Psoas muscle (tissue), 8 donors: ENCODE results near the gene TMEM240. TPM values are rescaled to one million over a fixed set of nuclear protein-coding genes. Genes with fewer than 3 reads are reported as not detected.
"Not testable (repeated sequence)": the region's sequence is repeated elsewhere in the genome, so short reads cannot be mapped to it uniquely, and the experiment has no call there.

ENCODE experiments used
- ATAC-seq, 4 donors: fragments of 200-7000 bp; cut with Tn5 transposase; one replicate each; pipeline ENCODE4 v1.9.1; 2020; ENCODE audit warnings: moderate library complexity in 3 of 4, mild to moderate bottlenecking in 2 of 4
- DNase-seq, 2 donors: peaks; one replicate each; pipeline ENCODE4 v3.0.0-alpha.2; 2020
- H3K27ac ChIP-seq: fragments of 200-600 bp; one replicate; pipeline ENCODE4 v1.8.0; 2022
- H3K27me3 ChIP-seq, 3 donors: fragments of 200-600 bp in 1 of 3; one replicate each; pipeline versions ENCODE4 v1.6.1 to v1.8.0; 2013 to 2022; ENCODE audit warnings: low read length in 2 of 3, mild to moderate bottlenecking in 2 of 3, moderate library complexity in 1 of 3; ENCODE audit not compliant: insufficient read depth in 3 of 3
- H3K36me3 ChIP-seq, 2 donors: fragments of 200-600 bp in 1 of 2; one replicate each; pipeline versions ENCODE4 v1.6.1 to v1.8.0; 2013 to 2022; ENCODE audit warnings: low read depth in 1 of 2, mild to moderate bottlenecking in 1 of 2, moderate library complexity in 1 of 2; ENCODE audit not compliant: insufficient read depth in 1 of 2
- H3K4me1 ChIP-seq: fragments of 200-600 bp; one replicate; pipeline ENCODE4 v1.8.0; 2022
- H3K4me3 ChIP-seq: fragments of 200-600 bp; one replicate; pipeline ENCODE4 v1.8.0; 2022; ENCODE audit warnings: mild to moderate bottlenecking
- H3K9me3 ChIP-seq: fragments of 200-600 bp; one replicate; pipeline ENCODE4 v1.8.0; 2022
- WGBS, 3 donors: extraction: QIAGEN DNeasy Blood & Tissue Kit; methylation state at CpG; one replicate each; pipeline versions ENCODE4 v1.1.6 to v1.1.7; 2013; 5-methylcytosine and 5-hydroxymethylcytosine counted together
- intact Hi-C, 2 donors: fragments of 100-400 bp; cut with DNase I; formaldehyde crosslinking; loops; one replicate each; pipeline versions ENCODE4 v1.11.0 to v1.14.2; 2022
- polyA plus RNA-seq, 3 donors: library from polyadenylated mRNA; stranded (reverse); fragments of 200-250 nt; gene quantifications; one replicate each; pipeline ENCODE4 v1.2.3, GENCODE V29; 2013
- total RNA-seq, 4 donors: library from RNA; stranded (reverse); fragmentation: NEBNext Ultra II Directional in 2 of 4; extraction: Animal tissue kit (Norgen Biotek cat#: 25700) in 2 of 4; gene quantifications; one replicate each; pipeline versions ENCODE4 v1.2.1 to v1.2.4, GENCODE V29; 2021 to 2023
- TF ChIP-seq, protein P1 (sequence below): fragments of 200-600 bp; IDR thresholded peaks from one replicate; pipeline ENCODE4 v1.8.0; 2022; ENCODE audit warnings: antibody characterized with exemption
- donor health status: healthy with polysubstance abuse.
- donor health status: DM: no; HTN: no; CAD: no; lungs with moderate emphysema.
- donor health status: Bipolar disorder and iron deficiency.
- donor health status: healthy.
- donor health status: DM: yes; HTN: yes; CAD: no.
- donor health status: DM: no; HTN: no; CAD: no.
- donor health status: DM: no; HTN: no; CAD: no.
- donor health status: DM: yes; HTN: yes; CAD: no.

TMEM240 gene
- total and polyA plus RNA-seq, 7 donors: 0.55 to 1.8 (median 1.2) TPM

DNA sequence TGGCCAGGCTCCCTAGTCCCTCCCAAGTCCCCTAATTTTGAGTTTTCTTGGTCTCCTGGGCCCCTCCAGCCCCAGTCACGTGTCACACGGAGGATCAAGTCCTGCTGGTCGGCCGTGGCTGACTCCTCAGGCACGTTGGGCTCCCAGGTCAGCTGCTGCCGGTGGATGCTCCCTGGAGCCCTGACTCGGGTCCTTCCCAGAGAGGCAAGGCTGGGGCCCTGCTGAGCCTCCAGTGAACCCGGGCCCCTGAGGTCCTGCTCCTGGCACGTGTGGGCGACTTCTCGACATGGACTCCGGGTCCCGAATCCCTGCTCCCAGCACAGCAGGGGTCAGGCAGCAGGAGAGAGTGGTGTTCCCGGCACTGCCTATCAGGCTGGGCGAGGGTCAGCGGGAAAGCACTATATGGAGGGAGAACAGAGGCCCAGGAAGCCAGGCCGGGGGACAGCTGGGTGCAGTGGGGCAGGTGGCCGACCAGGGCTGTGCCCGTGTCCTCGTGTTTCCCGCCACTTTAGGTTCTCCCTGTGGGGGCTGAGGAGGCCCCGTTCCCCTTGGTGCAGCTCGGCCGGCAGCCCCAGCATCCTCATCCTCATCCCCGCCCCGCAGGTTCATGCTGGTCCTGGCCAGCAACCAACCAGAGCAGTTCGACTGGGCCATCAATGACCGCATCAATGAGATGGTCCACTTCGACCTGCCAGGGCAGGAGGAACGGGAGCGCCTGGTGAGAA, 13.2 kb downstream of the TMEM240 start:
- H3K9me3 ChIP-seq: peaks cover 5% of the 10 kb centered on the region
- WGBS, 3 donors: 90 to 93% (median 92%) methylated on average over 27 to 31 of the region's 31 CpGs
- TF ChIP-seq, protein P1, sequence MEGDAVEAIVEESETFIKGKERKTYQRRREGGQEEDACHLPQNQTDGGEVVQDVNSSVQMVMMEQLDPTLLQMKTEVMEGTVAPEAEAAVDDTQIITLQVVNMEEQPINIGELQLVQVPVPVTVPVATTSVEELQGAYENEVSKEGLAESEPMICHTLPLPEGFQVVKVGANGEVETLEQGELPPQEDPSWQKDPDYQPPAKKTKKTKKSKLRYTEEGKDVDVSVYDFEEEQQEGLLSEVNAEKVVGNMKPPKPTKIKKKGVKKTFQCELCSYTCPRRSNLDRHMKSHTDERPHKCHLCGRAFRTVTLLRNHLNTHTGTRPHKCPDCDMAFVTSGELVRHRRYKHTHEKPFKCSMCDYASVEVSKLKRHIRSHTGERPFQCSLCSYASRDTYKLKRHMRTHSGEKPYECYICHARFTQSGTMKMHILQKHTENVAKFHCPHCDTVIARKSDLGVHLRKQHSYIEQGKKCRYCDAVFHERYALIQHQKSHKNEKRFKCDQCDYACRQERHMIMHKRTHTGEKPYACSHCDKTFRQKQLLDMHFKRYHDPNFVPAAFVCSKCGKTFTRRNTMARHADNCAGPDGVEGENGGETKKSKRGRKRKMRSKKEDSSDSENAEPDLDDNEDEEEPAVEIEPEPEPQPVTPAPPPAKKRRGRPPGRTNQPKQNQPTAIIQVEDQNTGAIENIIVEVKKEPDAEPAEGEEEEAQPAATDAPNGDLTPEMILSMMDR: no peak
- no peaks in the 10 kb centered on the region for H3K27me3 ChIP-seq
- H3K4me3 ChIP-seq: no peak overlapping the region
- DNase-seq (no peak), ATAC-seq (no peak)
- intact Hi-C loops: no loop called here
- peaks cover 0 to 45% of the 10 kb centered on the region in 2 donors for H3K36me3 ChIP-seq
- no peak overlapping the region for H3K27ac ChIP-seq
- H3K4me1 ChIP-seq: no peaks in the 10 kb centered on the region

DNA sequence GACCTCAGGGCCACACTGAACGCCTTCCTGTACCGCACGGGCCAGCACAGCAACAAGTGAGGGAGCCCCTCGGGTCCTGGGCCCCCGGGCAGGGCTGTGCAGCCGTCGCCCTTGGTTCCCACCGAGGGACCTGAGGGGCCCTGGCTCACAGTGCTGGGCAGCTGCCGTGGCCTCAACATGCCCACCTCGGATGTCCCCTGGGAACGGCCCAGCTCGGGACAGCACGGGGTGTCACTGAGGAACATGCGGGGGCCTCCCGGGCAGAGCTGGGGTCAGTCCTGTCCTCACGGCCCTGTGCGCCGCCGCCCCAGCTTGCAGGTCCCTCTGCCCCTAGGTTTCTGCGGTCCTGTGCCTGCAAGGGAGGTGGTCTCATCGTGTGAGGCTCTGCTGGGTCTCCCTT, 13.9 kb downstream of the TMEM240 start:
- H3K27ac ChIP-seq, H3K27me3 ChIP-seq, DNase-seq, H3K4me3 ChIP-seq, H3K9me3 ChIP-seq, H3K4me1 ChIP-seq, intact Hi-C loops, ATAC-seq: not testable (repeated sequence)
- WGBS, 3 donors: 90 to 92% (median 92%) methylated on average over 10 to 17 of the region's 21 CpGs
- peaks cover 0 to 53% of the 10 kb centered on the region in 2 donors for H3K36me3 ChIP-seq

DNA sequence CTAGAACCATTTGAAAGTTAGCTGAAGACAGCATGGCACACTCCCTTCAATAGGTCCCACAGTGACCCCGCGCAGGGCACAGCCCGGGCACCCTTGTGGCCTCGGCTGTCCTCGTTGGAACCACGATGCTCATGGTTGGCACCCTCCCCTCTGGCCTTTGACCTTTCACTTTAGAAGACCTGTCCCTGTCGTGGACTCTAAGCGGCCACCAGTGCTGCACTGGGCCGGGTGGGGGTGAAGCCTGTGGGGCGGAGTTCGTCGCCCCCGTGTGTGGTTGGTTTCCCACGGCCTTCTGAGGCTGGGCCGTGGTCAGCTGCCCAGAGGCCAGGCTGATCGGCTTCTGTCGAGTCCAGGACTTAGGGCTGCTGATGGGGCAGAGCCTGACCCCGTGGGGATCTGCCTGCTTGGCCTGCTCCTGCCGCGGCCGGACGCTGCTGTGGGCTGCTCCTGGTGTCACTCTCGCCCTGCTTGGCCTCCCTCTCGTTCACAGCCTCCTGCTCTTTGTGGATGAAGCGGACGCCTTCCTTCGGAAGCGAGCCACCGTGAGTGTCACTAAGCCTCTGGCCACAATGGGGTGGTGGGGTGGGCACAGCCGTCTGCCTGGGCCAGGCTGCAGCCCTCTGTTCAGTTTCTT, 15.6 kb downstream of the TMEM240 start:
- H3K4me3 ChIP-seq, intact Hi-C loops, H3K4me1 ChIP-seq, H3K9me3 ChIP-seq, H3K27ac ChIP-seq, H3K27me3 ChIP-seq, ATAC-seq, DNase-seq: not testable (repeated sequence)
- H3K36me3 ChIP-seq: peaks cover 0 to 66% of the 10 kb centered on the region in 2 donors
- WGBS, 3 donors: 90 to 93% (median 90%) methylated on average over 19 to 25 of the region's 30 CpGs

DNA sequence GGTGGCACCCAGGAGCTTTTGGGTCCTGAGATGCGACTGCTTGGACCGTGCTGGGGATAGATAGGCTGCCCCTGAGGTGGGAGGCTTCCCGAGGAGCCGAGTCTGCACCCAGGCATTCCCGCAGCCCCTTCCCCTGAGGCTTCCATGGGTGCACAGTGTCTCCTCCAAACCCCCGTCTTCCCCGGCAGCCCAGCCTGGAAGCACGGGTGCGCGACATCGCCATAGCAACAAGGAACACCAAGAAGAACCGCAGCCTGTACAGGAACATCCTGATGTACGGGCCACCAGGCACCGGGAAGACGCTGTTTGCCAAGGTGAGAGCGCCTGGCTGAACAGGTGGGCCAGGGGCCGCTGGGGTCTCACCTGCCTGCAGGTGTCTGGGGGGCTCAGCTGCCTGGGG, 16.8 kb downstream of the TMEM240 start:
- H3K4me3 ChIP-seq, H3K27ac ChIP-seq, H3K9me3 ChIP-seq, DNase-seq, ATAC-seq, H3K27me3 ChIP-seq, intact Hi-C loops, H3K4me1 ChIP-seq: not testable (repeated sequence)
- WGBS, 3 donors: 89 to 90% (median 89%) methylated on average over 17 of the region's 17 CpGs
- H3K36me3 ChIP-seq: peaks cover 0 to 57% of the 10 kb centered on the region in 2 donors

GRCh38 chr1:1523226-1523625, 17.2 kb downstream of the TMEM240 start:
- H3K4me3 ChIP-seq, intact Hi-C loops, ATAC-seq, H3K9me3 ChIP-seq, H3K27me3 ChIP-seq, H3K4me1 ChIP-seq, H3K27ac ChIP-seq, DNase-seq: not testable (repeated sequence)
- WGBS, 3 donors: 93 to 94% (median 94%) methylated on average over 27 to 31 of the region's 31 CpGs
- H3K36me3 ChIP-seq: peaks cover 0 to 53% of the 10 kb centered on the region in 2 donors

DNA sequence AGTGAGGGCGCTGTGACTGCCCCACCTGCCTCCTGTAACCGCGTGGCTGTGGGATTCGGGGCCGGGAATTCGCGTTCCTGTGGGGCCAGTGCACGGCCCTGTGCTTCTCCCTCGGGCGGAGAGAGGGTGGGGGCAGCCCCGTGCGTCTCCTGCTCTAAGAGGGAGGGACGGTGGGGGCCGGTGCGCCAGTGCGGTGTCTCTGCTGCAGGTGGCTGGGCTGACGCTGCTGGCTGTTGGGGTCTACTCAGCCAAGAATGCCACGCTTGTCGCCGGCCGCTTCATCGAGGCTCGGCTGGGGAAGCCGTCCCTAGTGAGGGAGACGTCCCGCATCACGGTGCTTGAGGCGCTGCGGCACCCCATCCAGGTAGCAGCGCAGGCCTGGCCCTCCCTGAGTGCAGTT, 17.9 kb downstream of the TMEM240 start:
- DNase-seq, H3K27ac ChIP-seq, ATAC-seq, intact Hi-C loops, H3K4me3 ChIP-seq, H3K27me3 ChIP-seq, H3K4me1 ChIP-seq, H3K9me3 ChIP-seq: not testable (repeated sequence)
- H3K36me3 ChIP-seq: peaks cover 0 to 50% of the 10 kb centered on the region in 2 donors
- WGBS, 3 donors: 91 to 92% (median 92%) methylated on average over 28 to 30 of the region's 30 CpGs

DNA sequence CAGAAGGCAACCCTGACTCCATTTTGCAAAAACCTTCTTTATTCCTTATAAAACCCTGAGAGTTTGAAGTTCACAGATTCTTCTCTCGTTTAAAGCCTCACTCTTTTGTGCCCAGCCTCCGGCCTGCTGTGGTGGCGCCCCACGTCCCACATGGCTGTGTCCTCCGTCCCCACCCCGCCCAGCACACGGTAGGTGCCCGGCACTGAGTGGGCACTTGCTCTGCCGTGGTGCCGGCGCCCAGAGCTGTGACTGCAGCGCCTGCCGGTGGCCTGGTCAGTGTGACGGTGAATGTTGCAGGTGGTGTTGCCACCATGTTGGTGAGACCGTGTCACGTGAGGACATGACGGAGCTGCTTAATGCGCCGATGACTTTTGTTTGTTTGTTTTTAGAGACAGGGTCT, 19.1 kb downstream of the TMEM240 start:
- H3K9me3 ChIP-seq: no peaks in the 10 kb centered on the region
- TF ChIP-seq, protein P1: no peak
- H3K4me3 ChIP-seq: no peak overlapping the region
- 92 to 94% (median 92%) methylated on average over 19 of the region's 19 CpGs for WGBS, 3 donors
- no peak overlapping the region for H3K27ac ChIP-seq
- H3K36me3 ChIP-seq: peaks cover 0 to 50% of the 10 kb centered on the region in 2 donors
- DNase-seq: no peak
- no peak for ATAC-seq
- no peaks in the 10 kb centered on the region for H3K27me3 ChIP-seq
- no peaks in the 10 kb centered on the region for H3K4me1 ChIP-seq
- intact Hi-C loops: no loop called here

DNA sequence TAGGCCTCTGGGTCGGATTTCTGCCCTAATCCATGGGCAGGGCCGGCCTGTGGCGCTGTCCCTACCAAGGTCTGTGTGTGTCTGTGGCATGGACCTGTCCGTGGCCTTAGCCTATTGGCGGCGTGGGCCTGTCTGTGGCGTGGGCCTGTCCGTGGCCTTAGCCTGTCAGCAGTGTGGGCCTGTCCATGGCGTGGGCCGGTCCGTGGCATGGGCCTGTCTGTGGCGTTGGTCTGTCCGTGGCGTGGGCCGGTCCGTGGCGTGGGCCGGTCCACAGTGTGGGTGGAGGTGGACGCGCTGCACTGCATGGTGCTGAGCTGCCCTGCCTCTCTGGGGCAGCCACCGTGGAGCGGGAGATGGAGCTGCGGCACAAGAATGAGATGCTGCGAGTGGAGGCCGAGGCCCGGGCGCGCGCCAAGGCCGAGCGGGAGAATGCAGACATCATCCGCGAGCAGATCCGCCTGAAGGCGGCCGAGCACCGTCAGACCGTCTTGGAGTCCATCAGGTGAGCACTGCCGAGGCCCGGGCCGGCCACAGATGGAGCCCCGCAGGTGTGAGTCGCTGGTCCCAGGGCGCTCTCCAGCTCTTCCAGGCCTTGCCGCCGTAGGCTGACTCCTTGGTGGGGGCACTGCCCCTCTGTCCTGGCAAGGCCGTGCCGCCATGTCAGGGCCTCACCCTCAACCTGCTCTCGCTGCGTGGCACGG, 20.5 kb downstream of the TMEM240 start:
- H3K9me3 ChIP-seq, H3K27me3 ChIP-seq, H3K4me3 ChIP-seq, H3K4me1 ChIP-seq, DNase-seq, ATAC-seq, H3K27ac ChIP-seq: not testable (repeated sequence)
- peaks cover 0 to 46% of the 10 kb centered on the region in 2 donors for H3K36me3 ChIP-seq
- WGBS, 3 donors: 95 to 97% (median 97%) methylated on average over 30 to 51 of the region's 51 CpGs
- intact Hi-C loops: loop anchor here in 1 of 2 donors (5.0 kb wide), 1 partner anchor 42 kb away; no protein-coding TSS in a partner anchor

DNA sequence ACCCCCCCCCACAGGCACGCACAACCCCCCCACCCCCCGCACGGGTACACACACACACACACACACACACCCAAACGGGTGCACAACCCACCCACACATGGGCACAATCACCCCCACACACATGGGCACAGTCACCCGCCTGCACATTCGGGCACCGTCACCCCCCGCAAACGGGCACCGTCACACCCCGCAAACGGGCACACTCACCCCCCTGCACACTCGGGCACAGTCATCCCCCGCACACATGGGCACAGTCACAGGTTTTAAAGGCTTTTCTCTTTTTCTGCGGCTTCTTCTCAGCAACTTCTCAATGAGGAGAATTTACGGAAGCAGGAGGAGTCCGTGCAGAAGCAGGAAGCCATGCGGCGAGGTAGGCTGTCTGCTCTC, 21.8 kb downstream of the TMEM240 start:
- 90 to 93% (median 90%) methylated on average over 15 to 19 of the region's 19 CpGs for WGBS, 3 donors
- not testable (repeated sequence) for H3K4me1 ChIP-seq, ATAC-seq, H3K4me3 ChIP-seq, H3K27ac ChIP-seq, DNase-seq, H3K9me3 ChIP-seq, H3K27me3 ChIP-seq
- intact Hi-C loops: loop anchor here in 1 of 2 donors (5.0 kb wide), 1 partner anchor 44 kb away; no protein-coding TSS in a partner anchor
- peaks cover 0 to 48% of the 10 kb centered on the region in 2 donors for H3K36me3 ChIP-seq
